Fibroblast of the aortic adventitia (primary cell): ENCODE results near the gene PELI2. TPM values are rescaled to one million over a fixed set of nuclear protein-coding genes. Genes with fewer than 3 reads are reported as not detected.
A peak's percentile ranks its signal among the peaks of the same experiment; 100 is the strongest.

Source experiments
- DNase-seq: peaks from one replicate; pipeline ENCODE4 v3.0.0-alpha.2; 2010; ENCODE audit warnings: low read depth
- H3K4me3 ChIP-seq: 2 replicates; pipeline ENCODE4 v1.5.1; 2011; ENCODE audit warnings: low read depth, mild to moderate bottlenecking, control low read depth, low read length, moderate library complexity
- total RNA-seq: library from RNA; depleted of rRNA; stranded (reverse); fragments of >200 nt; gene quantifications from 2 replicates; pipeline ENCODE4 v1.2.3, GENCODE V29; 2012; ENCODE audit warnings: low replicate concordance
- TF ChIP-seq, protein P1 (sequence below): IDR thresholded peaks from 2 replicates; pipeline ENCODE4 v1.5.1; 2011; ENCODE audit warnings: mild to moderate bottlenecking, low read length, control low read depth, inconsistent platforms; ENCODE audit not compliant: insufficient read depth

The PELI2 gene
- total RNA-seq, 1 donor: 14.0 TPM

DNA sequence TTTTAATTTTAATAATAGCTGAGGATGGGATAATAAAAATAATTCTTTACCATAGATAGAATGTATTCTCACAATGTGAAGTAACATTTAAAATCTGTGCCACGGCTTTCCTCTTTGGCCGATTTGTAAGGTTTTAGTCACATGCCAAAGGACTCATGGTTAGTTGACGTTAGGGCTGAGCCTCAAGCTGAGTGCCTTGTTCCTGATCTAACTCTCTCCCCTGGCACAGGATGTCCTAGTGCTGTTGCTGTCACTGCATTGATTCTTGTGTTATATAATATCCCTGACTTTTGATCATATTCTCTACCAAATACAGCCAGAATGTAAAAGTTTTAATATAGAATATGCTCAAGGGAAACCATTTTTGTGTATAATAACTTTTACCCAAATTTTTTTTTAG is 144.3 kb downstream of the PELI2 start:
- TF ChIP-seq, protein P1, sequence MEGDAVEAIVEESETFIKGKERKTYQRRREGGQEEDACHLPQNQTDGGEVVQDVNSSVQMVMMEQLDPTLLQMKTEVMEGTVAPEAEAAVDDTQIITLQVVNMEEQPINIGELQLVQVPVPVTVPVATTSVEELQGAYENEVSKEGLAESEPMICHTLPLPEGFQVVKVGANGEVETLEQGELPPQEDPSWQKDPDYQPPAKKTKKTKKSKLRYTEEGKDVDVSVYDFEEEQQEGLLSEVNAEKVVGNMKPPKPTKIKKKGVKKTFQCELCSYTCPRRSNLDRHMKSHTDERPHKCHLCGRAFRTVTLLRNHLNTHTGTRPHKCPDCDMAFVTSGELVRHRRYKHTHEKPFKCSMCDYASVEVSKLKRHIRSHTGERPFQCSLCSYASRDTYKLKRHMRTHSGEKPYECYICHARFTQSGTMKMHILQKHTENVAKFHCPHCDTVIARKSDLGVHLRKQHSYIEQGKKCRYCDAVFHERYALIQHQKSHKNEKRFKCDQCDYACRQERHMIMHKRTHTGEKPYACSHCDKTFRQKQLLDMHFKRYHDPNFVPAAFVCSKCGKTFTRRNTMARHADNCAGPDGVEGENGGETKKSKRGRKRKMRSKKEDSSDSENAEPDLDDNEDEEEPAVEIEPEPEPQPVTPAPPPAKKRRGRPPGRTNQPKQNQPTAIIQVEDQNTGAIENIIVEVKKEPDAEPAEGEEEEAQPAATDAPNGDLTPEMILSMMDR: no peak
- H3K4me3 ChIP-seq: no peak overlapping the region
- no peak for DNase-seq

DNA sequence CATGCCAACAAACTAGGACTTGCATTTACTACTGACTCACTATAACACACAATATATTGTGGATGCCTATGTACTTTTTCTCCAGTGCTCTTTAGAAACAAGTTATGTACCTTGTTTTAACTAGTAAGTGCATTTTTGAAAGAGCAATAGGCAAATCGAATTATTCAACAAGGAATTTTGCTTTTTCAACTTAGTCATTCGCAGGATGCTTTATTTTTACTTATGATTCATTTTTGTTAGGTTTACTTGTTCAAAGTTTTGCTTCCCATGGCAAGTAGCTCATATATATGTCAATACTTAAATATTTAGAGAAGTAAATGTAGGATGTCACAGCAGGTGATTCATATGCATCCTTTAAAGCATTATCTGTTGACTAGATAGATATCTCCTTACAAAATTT is 149.8 kb downstream of the PELI2 start:
- no peak for DNase-seq
- TF ChIP-seq, protein P1: no peak
- no peak overlapping the region for H3K4me3 ChIP-seq

DNA sequence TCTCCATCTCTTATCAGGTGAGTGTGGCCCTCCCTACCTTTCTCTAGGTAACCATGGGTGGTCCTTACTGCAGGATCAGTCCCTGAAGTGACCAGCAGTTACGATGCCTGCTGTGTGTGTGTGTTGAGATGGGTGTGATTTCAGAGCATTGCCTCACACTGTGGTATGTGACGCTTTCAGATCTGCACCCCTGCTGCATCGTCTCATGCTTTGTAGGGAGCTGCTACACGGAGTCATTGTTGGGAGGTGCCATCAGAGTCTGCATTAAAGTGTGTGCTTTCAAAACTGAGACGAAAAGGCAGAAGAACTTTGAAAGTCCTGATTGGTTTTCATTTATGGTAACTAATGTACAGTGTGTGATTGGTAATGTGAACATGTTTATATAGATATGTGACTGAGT is 150.5 kb downstream of the PELI2 start:
- no peak overlapping the region for H3K4me3 ChIP-seq
- TF ChIP-seq, protein P1: no peak
- DNase-seq: no peak

DNA sequence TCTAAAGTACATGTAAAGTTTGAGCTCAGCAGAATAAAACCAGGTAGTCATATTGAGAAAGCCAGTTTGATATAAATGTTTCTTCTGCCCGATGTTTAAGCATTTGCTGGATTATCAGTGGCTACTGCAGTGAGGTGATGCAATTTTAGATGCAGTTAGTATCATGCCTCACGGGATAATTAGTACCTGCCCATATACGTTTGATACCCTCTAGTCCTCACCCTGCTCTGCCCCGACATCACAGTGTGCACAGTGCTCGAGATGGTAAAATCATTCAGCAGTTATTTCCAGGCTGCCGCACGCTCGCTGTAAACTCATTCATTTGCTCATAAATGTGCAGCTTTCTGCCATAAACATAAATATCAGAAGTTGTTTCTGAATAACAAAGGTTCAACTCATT is 152.7 kb downstream of the PELI2 start:
- TF ChIP-seq, protein P1: no peak
- no peak for DNase-seq
- H3K4me3 ChIP-seq: no peak overlapping the region

DNA sequence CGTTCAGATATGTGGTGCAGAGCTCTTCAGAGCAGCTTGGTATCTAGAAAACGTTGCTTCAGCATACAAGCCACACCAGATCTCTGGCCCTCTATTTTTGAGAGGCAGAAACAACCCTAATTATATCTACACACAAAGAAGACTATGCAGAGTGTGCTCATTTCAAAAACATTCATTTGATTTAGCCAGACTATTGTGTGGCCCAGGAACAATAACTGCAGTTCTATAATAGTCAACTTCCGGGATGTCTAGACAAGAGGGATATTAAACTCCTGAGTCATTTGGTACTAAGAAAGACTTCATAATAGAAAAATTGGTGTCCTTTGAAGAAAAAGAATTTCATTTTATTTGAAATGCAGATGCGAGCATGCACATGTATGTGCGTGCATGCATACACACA is 153.8 kb downstream of the PELI2 start:
- TF ChIP-seq, protein P1: no peak
- no peak overlapping the region for H3K4me3 ChIP-seq
- peak; percentile 84 for DNase-seq

DNA sequence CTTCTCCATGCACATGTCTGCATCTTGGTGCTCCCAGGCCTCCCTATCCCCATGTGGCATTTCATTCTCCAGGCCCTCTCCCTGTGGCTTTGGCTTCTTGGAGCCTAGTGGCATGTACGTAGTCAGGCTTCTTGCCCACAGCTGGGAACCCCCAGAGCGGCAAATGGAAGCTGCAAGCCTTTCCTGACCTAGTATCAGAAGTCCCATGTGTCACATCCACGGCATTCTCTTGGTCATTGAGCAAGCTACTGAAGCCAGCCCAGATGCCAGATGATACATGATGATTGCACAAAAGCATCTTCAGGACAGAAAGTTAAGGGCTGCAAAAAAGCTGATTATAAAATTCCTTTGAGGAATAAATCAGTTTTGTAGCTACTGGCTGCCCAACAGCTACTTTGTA is 154.9 kb downstream of the PELI2 start:
- H3K4me3 ChIP-seq: no peak overlapping the region
- TF ChIP-seq, protein P1: no peak
- peak; percentile 41 for DNase-seq

DNA sequence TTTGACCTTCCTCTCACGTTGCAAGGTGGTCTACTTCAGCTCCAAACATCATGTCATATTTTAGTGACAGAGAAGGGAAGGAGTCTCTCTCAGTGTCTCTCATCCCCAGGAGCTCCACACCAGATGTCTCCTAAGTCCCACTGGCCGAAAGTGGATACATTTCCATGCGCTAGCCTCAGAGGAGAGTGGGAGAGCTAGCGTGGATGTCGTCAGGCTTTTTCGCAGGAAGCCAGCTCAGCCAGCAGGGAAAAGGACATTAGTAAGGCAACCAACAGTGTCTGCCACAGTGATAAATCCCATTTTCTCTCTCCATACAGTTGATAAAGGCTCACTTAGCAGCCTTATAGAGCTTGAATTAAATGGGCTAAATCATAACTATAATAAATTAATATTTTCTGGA is 155.7 kb downstream of the PELI2 start:
- TF ChIP-seq, protein P1: no peak
- DNase-seq: no peak
- H3K4me3 ChIP-seq: no peak overlapping the region
